Measurements from ENCODE around the gene ICE2. TPM values are rescaled to one million over a fixed set of nuclear protein-coding genes. Genes with fewer than 3 reads are reported as not detected.

Gene ICE2
- total RNA-seq, 1 donor from 2014 or later = 95.3 TPM

GRCh38 chr15:60389261-60390077, 89.5 kb downstream of the ICE2 start:
- H3K4me2 ChIP-seq = no peak overlapping the region
- H3K27me3 Mint-ChIP-seq (ENCODE audit: insufficient read depth, low read depth) = peaks cover 6% of the 10 kb centered on the region
- H3K27me3 ChIP-seq = peaks cover 91% of the 10 kb centered on the region
- H3K79me2 ChIP-seq (ENCODE audit: low read depth) = no peaks in the 10 kb centered on the region
- H3F3A ChIP-seq (ENCODE audit: low read depth) = peaks cover 7% of the 10 kb centered on the region
- no peaks in the 10 kb centered on the region for H3K9me3 ChIP-seq (ENCODE audit: low read depth)
- TF ChIP-seq EZH2phosphoT487 (IDR thresholded peaks at IDR 0.05) = no peak
- TF ChIP-seq EZH2 (IDR thresholded peaks at IDR 0.05) = no peak
- TF ChIP-seq CTCF (IDR thresholded peaks at IDR 0.05) = no peak
- H4K20me1 ChIP-seq (ENCODE audit: low read depth) = peaks cover 26% of the 10 kb centered on the region
- H3K36me3 ChIP-seq = no peaks in the 10 kb centered on the region
- H3K9me3 Mint-ChIP-seq = peaks cover 12% of the 10 kb centered on the region
- peaks cover 50% of the 10 kb centered on the region for H3K4me1 Mint-ChIP-seq
- no peak for DNase-seq (ENCODE audit: low spot score)
- H3K4me3 Mint-ChIP-seq = no peak overlapping the region
- peaks cover 12% of the 10 kb centered on the region for H3K36me3 Mint-ChIP-seq
- H2AFZ ChIP-seq (replicated peaks) = no peak overlapping the region
- H3K9ac ChIP-seq = no peak overlapping the region
- no peak overlapping the region for H3K27ac ChIP-seq
- H3K4me3 ChIP-seq = no peak overlapping the region
- no peak overlapping the region for H3K27ac Mint-ChIP-seq
- peaks cover 4% of the 10 kb centered on the region for H3K4me1 ChIP-seq

- peaks cover 4% of the 10 kb centered on the region for H3K27me3 Mint-ChIP-seq (ENCODE audit: insufficient read depth, low read depth)
- no peaks in the 10 kb centered on the region for H3K36me3 ChIP-seq
- no peak overlapping the region for H3K4me3 Mint-ChIP-seq
These were observed 91.6 kb downstream of the ICE2 start for GRCh38 chr15:60387321-60387720.

GRCh38 chr15:60386615-60387014, 92.3 kb downstream of the ICE2 start:
- Histone ChIP-seq H3K9me3 (ENCODE audit: low read depth) (no peaks in the 10 kb centered on the region), H3K9ac (no peak overlapping the region), H2AFZ (replicated peaks) (no peak overlapping the region), H3K79me2 (ENCODE audit: low read depth) (no peaks in the 10 kb centered on the region), H3K4me3 (no peak overlapping the region), H4K20me1 (ENCODE audit: low read depth) (peaks cover 26% of the 10 kb centered on the region), H3K4me2 (no peak overlapping the region), H3K4me1 (peaks cover 4% of the 10 kb centered on the region), H3K27me3 (peaks cover 86% of the 10 kb centered on the region), H3K36me3 (no peaks in the 10 kb centered on the region), H3K27ac (no peak overlapping the region), H3F3A (ENCODE audit: low read depth) (peaks cover 7% of the 10 kb centered on the region)
- no peak for TF ChIP-seq CTCF (IDR thresholded peaks at IDR 0.05)
- Mint-ChIP-seq H3K27ac (no peak overlapping the region), H3K27me3 (ENCODE audit: insufficient read depth, low read depth) (peaks cover 4% of the 10 kb centered on the region), H3K4me1 (peaks cover 25% of the 10 kb centered on the region), H3K36me3 (peaks cover 21% of the 10 kb centered on the region), H3K4me3 (no peak overlapping the region), H3K9me3 (peaks cover 12% of the 10 kb centered on the region)
- no peak for DNase-seq (ENCODE audit: low spot score)

More at GRCh38 chr15:60387321-60387720, 91.6 kb downstream of the ICE2 start:
- Mint-ChIP-seq H3K4me1 (peaks cover 30% of the 10 kb centered on the region), H3K9me3 (peaks cover 12% of the 10 kb centered on the region), H3K36me3 (peaks cover 20% of the 10 kb centered on the region), H3K27ac (no peak overlapping the region)
- Histone ChIP-seq H3K4me2 (no peak overlapping the region), H3K27ac (no peak overlapping the region), H3K4me1 (peaks cover 4% of the 10 kb centered on the region), H3F3A (ENCODE audit: low read depth) (peaks cover 7% of the 10 kb centered on the region), H3K27me3 (peaks cover 86% of the 10 kb centered on the region), H3K9me3 (ENCODE audit: low read depth) (no peaks in the 10 kb centered on the region), H3K4me3 (no peak overlapping the region), H3K9ac (no peak overlapping the region), H3K79me2 (ENCODE audit: low read depth) (no peaks in the 10 kb centered on the region), H2AFZ (replicated peaks) (no peak overlapping the region), H4K20me1 (ENCODE audit: low read depth) (peaks cover 26% of the 10 kb centered on the region)
- TF ChIP-seq EZH2phosphoT487 (IDR thresholded peaks at IDR 0.05) = no peak
- no peak for TF ChIP-seq CTCF (IDR thresholded peaks at IDR 0.05)
- no peak for TF ChIP-seq EZH2 (IDR thresholded peaks at IDR 0.05)
- no peak for DNase-seq (ENCODE audit: low spot score)
